HG03103 (cell line): Measurements from ENCODE around the gene SORBS2.

ENCODE experiments used
- ATAC-seq: cut with Tn5 transposase; IDR thresholded peaks from one replicate; pipeline ENCODE4 v1.9.1; 2021; ENCODE audit warnings: low read depth; ENCODE audit not compliant: unreplicated experiment

The SORBS2 gene

GRCh38 chr4:185540487-185541120, 271.4 kb downstream of the SORBS2 start:
- no peak for ATAC-seq

GRCh38 chr4:185540040-185540439, 272.0 kb downstream of the SORBS2 start:
- ATAC-seq: no peak

GRCh38 chr4:185538806-185539205, 273.2 kb downstream of the SORBS2 start:
- no peak for ATAC-seq

GRCh38 chr4:185536411-185536709, 275.6 kb downstream of the SORBS2 start:
- ATAC-seq: no peak

- ATAC-seq: no peak
These were observed 276.2 kb downstream of the SORBS2 start for GRCh38 chr4:185535612-185536410.
